ENCODE data around the gene IPMK.
"Not testable (repeated sequence)": the region's sequence is repeated elsewhere in the genome, so short reads cannot be mapped to it uniquely, and the experiment has no call there.

Gene IPMK

GRCh38 chr10:58268454-58268945, 806 bp upstream of the IPMK start:
- DNase-seq: peak in 1 of 56 donors; percentile 60

DNA sequence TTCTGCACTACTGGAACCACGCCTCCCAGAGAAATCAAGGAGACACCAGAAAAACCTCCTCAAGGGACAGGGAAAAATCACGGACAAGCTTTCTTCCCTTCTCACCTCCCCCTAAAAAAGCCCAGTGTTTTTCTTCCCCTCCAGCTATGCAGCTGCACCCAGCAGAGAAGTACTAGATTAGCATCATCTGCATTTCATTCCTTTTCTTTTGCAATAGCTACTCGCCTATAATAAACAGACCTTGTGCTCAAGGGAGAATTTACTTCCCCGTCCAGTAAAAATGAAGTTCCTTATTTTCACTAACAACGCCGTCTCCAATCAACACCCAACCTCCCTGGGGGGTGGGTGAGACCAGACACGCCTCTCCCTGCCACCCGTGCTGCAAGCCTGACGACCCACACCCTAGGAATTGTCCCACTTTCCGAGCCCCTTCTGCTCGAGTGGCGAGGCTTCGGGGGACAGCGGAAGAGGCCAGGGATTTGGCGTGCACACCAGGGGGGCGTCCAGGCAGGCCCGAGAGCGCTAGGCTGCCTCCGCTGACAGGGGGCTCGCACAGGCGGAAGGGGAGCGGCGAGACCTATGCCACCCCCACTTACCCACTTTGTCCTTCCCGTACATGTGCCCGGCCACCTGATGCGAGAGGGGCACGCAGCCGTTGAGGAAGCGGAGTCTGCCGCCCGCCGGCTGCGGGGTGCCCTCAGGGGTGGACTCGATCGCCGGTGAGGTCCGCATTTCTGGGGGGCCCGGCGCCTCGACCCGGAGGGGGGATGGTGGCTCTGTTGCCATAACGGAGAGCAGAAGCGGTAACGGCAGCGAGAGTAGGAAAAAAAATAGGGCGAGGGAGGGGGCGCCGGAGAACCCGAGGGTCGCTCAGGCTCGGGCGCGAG, 625 bp downstream of the IPMK start:
- DNase-seq: peak in 47 of 56 donors; percentile 2 to 68 (median 48)

DNA sequence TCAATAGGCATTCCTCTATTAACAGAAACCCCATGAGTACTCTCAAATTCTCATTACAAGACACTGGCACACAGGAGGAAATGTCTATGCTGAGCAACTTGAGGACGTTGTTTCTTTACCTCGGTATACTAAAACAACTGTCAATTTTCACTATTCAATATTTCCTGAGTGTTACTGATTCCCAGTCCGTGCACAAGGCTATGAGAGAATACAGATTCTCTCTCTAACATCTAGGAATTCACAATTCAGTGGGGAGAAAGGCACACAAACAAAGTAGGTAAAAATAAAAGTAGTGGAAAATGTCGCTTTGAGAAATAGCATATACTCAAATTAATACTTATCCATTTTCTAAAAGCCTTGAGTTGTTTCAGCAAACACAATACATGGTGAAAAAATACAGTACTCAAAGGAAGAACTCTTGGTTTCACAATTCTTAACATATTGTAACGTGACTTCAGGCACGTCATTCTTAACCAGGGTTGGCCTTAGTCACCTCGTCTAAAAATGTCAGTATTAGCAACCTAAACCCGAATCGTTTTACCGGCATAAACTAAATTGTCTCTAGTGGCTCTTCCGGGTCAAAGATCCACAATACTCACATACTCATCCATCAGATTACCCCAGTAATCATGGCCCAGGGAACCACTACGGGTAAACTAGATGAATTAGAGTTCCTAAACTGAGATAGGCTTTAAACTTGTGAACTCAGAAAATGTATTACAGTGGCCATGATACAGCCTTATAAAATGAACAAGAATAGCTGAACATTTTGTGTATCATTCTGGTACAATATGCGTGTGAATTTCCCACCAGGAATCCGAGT, 1.5 kb downstream of the IPMK start:
- DNase-seq: peak in 1 of 56 donors; percentile 2

GRCh38 chr10:58265249-58265648, 2.4 kb downstream of the IPMK start:
- DNase-seq: no peak

DNA sequence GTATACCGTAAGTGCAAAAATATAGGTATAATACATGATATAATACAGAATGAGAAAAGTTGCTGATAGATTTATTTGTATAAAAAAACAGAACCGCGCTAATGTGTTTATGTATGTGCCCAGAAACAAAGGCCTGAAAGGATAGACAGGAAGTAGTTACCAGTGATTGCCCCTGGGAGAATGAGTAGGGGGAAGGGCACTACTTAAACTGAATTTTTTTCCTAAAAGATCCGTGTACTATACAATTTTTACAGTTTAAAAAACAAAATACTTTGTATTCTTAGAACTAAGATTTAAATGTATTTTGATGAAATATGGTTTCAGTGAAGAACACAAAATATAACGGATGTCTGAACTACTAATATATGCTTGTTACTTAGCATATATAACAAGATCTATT, 2.9 kb downstream of the IPMK start:
- DNase-seq: no peak

- no peak for DNase-seq
Observed at GRCh38 chr10:58262766-58263165, 4.9 kb downstream of the IPMK start.

DNA sequence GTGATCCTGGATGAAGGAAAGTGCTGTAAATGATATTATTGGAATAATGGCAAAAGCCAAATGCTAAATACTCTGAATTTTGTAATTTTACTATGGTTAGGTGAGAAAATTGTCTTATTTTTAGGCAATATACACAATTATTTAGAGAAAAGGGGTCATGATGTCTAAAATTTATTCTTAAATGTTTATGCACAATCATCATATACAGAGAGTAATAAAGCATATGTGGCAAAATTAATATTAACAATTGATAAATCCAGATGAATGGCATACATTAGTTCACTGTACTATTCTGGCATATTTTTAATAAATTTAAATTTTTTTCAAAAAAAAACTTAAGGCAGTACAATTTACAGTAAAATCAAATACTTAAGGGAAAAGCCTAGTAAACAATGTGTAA, 7.4 kb downstream of the IPMK start:
- DNase-seq: no peak

DNA sequence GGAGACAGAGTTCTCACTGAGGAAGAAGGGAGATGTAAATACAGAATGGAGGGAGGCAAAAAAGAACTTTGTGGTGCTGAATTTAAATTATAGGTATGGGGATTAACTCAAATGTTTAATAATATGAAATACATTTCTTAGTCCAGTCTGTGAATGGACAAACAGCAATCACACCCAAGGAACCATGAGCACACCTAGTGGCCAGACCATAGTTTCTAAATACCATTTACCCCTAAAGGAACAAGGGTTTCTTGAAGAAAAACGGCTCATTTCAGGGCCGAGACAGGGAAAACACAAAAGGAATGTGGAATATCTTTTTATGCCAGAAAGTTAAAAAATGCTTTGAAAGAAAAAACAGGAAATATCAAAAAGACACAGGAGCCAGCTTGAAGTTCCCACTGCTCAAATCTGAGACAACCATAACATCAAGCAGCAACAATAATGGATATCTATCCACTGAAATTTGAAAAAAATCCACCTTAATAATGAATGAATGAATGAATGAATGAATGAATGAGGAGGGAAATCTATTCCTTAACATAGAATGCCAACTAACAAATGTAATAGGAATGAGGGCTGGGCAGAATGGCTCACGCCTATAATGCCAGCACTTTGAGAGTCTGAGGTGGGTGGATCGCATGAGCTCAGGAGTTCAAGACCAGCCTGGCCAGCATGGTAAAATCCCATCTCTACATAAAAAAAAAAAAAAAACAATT, 8.6 kb downstream of the IPMK start:
- no peak for DNase-seq

- DNase-seq: not testable (repeated sequence)
Observed at GRCh38 chr10:58256013-58256780, 11.5 kb downstream of the IPMK start.

- no peak for DNase-seq
Observed at GRCh38 chr10:58254644-58255043, 13.1 kb downstream of the IPMK start.

DNA sequence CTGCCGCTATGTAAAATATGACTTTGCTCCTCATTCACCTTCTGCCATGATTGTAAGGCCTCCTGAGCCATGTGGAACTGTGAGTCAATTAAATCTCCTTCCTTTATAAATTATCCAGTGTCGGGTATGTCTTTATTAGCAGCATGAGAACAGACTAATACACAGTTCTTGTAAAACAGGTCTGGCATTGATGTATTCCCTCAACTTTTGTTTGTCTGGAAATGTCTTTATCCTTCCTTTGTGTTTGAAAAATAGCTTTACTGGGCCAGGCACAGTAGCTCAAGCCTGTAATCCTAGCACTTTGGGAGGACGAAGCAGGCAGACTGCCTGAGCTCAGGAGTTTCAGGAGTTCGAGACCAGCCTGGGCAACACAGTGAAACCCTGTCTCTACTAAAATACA, 14.5 kb downstream of the IPMK start:
- no peak for DNase-seq

- not testable (repeated sequence) for DNase-seq
Observed at GRCh38 chr10:58244666-58245065, 23.0 kb downstream of the IPMK start.

DNA sequence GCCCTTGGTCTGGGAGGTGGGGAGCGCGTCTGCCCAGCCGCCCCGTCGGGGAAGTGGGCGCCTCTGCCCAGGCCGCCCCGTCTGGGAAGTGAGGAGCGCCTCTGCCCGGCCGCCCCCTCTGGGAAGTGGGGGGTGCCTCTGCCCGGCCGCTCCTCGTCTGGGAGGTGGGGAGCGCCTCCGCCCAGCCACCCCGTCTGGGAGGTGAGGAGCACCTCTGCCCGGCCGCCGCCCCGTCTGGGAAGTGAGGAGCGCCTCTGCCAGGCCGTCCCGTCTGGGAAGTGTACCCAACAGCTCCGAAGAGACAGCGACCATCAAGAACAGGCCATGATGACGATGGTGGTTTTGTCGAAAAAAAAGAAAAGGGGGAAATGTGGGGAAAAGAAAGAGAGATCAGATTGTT, 23.5 kb downstream of the IPMK start:
- DNase-seq: not testable (repeated sequence)

GRCh38 chr10:58243801-58244200, 23.9 kb downstream of the IPMK start:
- DNase-seq: not testable (repeated sequence)

GRCh38 chr10:58243269-58243668, 24.4 kb downstream of the IPMK start:
- DNase-seq: no peak

DNA sequence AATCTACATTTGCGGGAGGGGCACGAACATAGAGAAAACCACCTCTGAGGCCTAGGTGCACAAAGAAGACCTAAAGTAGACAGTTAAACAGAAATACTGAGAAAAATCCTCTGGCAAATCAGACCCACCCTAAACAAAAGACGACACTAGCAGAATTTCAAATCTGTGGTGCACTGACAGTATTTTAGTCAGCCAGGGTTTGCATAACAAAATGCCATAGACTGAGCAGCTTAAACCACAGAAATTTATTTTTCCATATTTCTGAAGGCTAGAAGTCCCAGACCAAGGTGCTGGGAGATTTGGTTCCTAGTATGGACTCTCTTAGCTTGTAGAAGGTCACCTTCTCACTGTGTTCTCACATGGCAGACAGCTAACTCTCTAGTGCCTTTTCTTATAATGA, 26.3 kb downstream of the IPMK start:
- no peak for DNase-seq

- no peak for DNase-seq
Observed at GRCh38 chr10:58240531-58240930, 27.2 kb downstream of the IPMK start.

- DNase-seq: no peak
Observed at GRCh38 chr10:58239561-58240169, 28.0 kb downstream of the IPMK start.

DNA sequence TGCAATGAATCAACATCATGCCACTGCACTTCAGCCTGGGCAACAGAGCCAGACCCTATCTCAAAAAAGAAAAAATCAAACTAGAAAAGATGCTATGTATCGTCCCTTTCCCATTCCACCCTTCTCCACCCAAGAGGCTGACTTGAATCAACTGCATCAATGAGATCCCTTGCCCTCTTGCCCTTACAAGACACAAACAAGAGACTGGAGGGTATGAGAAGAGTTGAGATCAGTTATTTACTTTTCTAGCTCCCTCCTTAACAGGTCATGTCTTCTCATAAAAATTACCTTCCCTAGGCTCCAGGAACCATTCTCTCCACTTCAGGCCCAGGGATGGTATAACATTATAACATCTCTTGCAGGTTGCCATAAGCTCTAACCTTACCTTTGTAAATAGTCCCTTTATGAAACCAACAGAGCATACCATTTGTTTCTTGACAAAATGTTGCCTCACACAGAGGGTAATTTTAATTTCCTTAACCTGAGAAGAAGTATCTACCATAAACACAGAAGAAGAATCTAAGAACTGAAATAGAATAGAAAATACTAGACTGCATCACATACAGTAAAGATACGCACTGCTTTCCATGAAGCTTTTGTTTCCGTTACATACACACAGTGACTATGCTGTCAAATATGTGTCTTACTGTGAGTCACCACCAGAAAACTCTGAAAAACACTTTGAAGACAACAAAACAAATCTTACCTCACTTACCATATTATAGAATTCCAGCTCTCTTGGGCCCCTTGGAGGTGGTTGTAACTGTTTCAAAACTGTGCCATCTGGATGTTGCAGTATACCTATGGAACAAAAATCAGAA, 30.5 kb downstream of the IPMK start:
- no peak for DNase-seq
